H1 (cell line): ENCODE measurements around the gene RNF123. TPM values are rescaled to one million over a fixed set of nuclear protein-coding genes. Genes with fewer than 3 reads are reported as not detected.

ENCODE experiments used
- CTCF ChIA-PET: fragments of 300-600 bp; sonication (Branson Sonifier 250); formaldehyde crosslinking; loops from one replicate; lab custom pipeline; 2021; ENCODE audit not compliant: partially characterized antibody; lab: Charles Lee
- POLR2A ChIA-PET: fragments of 300-600 bp; sonication (Branson Sonifier 250); formaldehyde crosslinking; loops from one replicate; lab custom pipeline; 2021; ENCODE audit warnings: inconsistent platforms; ENCODE audit not compliant: partially characterized antibody; lab: Charles Lee
- DNase-seq, 2 experiments: peaks; one replicate each; pipeline versions ENCODE4 v3.0.0 to v3.0.0-alpha.2; 2010 to 2022; ENCODE audit warnings: low spot score in 2 of 2, low read depth in 1 of 2, mixed read lengths in 1 of 2
- FAIRE-seq: peaks from 2 replicates; lab custom pipeline; 2011; peaks lifted over from hg19 to GRCh38; lab: Jason Lieb, UNC
- H2AFZ ChIP-seq: 2 replicates; pipeline ENCODE4 v1.8.1; 2012; ENCODE audit warnings: low read length, inconsistent platforms
- H2AK5ac ChIP-seq: 2 replicates; pipeline ENCODE4 v1.6.1; 2013; ENCODE audit warnings: low read depth, low read length
- H2BK120ac ChIP-seq: replicated peaks from 2 replicates; pipeline ENCODE3; 2013; ENCODE audit warnings: low read depth, low read length, inconsistent platforms
- H2BK12ac ChIP-seq: 2 replicates; pipeline ENCODE4 v1.6.1; 2013; ENCODE audit warnings: low read depth, low read length
- H2BK15ac ChIP-seq: 2 replicates; pipeline ENCODE4 v1.6.1; 2013; ENCODE audit warnings: low read length
- H2BK20ac ChIP-seq: 2 replicates; pipeline ENCODE4 v1.6.1; 2013; ENCODE audit warnings: low read length
- H2BK5ac ChIP-seq: 2 replicates; pipeline ENCODE4 v1.6.1; 2013; ENCODE audit warnings: low read depth, low read length
- H3K14ac ChIP-seq: 2 replicates; pipeline ENCODE4 v1.6.1; 2013; ENCODE audit warnings: inconsistent platforms; ENCODE audit not compliant: insufficient read length
- H3K18ac ChIP-seq: 2 replicates; pipeline ENCODE4 v1.6.1; 2013; ENCODE audit warnings: low read length; ENCODE audit errors: extremely low read depth
- H3K23ac ChIP-seq: 2 replicates; pipeline ENCODE4 v1.6.1; 2013; ENCODE audit warnings: inconsistent platforms; ENCODE audit not compliant: insufficient read length
- H3K23me2 ChIP-seq: 2 replicates; pipeline ENCODE4 v1.6.1; 2013; ENCODE audit warnings: low read depth, low read length
- H3K27ac ChIP-seq: 2 replicates; pipeline ENCODE4 v1.6.1; 2011; ENCODE audit warnings: low read depth, low read length, inconsistent platforms
- H3K27me3 ChIP-seq, 4 experiments: replicated peaks in 1 of 4; 1 replicate in 1 of 4; 2 replicates in 3 of 4; pipeline versions ENCODE4 v1.6.1 to v1.8.1; 2011 to 2013; ENCODE audit warnings: low read length in 3 of 4, mild to moderate bottlenecking in 3 of 4, inconsistent platforms in 2 of 4, mixed read lengths in 2 of 4, moderate library complexity in 1 of 4; ENCODE audit not compliant: control insufficient read depth in 3 of 4, insufficient read depth in 3 of 4; ENCODE audit errors: extremely low read depth in 1 of 4
- H3K36me3 ChIP-seq, 4 experiments: 2 replicates each; pipeline versions ENCODE4 v1.6.1 to v1.8.1; 2011 to 2013; ENCODE audit warnings: mild to moderate bottlenecking in 4 of 4, low read length in 3 of 4, moderate library complexity in 2 of 4, control low read depth in 1 of 4, inconsistent platforms in 1 of 4; ENCODE audit not compliant: insufficient read depth in 4 of 4, control insufficient read depth in 2 of 4
- H3K4ac ChIP-seq: replicated peaks from 2 replicates; pipeline ENCODE3; 2013; ENCODE audit warnings: low read length, low read depth, mixed read lengths, inconsistent platforms; ENCODE audit not compliant: insufficient read length
- H3K4me1 ChIP-seq, 4 experiments: replicated peaks in 1 of 4; 1 replicate in 1 of 4; 2 replicates in 3 of 4; pipeline versions ENCODE4 v1.6.1 to v1.8.1; 2011 to 2013; ENCODE audit warnings: low read length in 3 of 4, inconsistent platforms in 2 of 4, mixed read lengths in 1 of 4; ENCODE audit not compliant: insufficient read depth in 4 of 4, control insufficient read depth in 3 of 4
- H3K4me2 ChIP-seq, 2 experiments: 2 replicates each; pipeline versions ENCODE4 v1.6.1 to v1.8.1; 2011 to 2013; ENCODE audit warnings: low read depth in 2 of 2, low read length in 2 of 2, control low read depth in 1 of 2, inconsistent platforms in 1 of 2, mild to moderate bottlenecking in 1 of 2; ENCODE audit not compliant: insufficient read depth in 1 of 2
- H3K4me3 ChIP-seq, 4 experiments: fragments of 200-600, 300-600 bp in 1 of 4; sonication (generic), shearing (Covaris generic), sonication (Bioruptor Twin) in 1 of 4; 2 replicates each; pipeline versions ENCODE4 v1.5.1 to v1.8.1; 2011 to 2016; ENCODE audit warnings: low read length in 4 of 4, low read depth in 3 of 4, control low read depth in 2 of 4, inconsistent platforms in 2 of 4, mild to moderate bottlenecking in 2 of 4, mixed read lengths in 1 of 4, moderate library complexity in 1 of 4; ENCODE audit not compliant: insufficient read depth in 2 of 4; ENCODE audit errors: extremely low read depth in 1 of 4
- H3K56ac ChIP-seq: replicated peaks from 2 replicates; pipeline ENCODE3; 2013; ENCODE audit warnings: low read depth, mild to moderate bottlenecking, mixed read lengths, low read length, inconsistent platforms; ENCODE audit not compliant: insufficient read length
- H3K79me1 ChIP-seq: 2 replicates; pipeline ENCODE4 v1.6.1; 2013; ENCODE audit warnings: low read depth, low read length, control low read depth
- H3K79me2 ChIP-seq, 2 experiments: 2 replicates each; pipeline versions ENCODE4 v1.6.1 to v1.8.1; 2012 to 2013; ENCODE audit warnings: low read length in 2 of 2, mild to moderate bottlenecking in 2 of 2, inconsistent platforms in 1 of 2; ENCODE audit not compliant: insufficient read depth in 2 of 2, control insufficient read depth in 1 of 2
- H3K9ac ChIP-seq, 4 experiments: replicated peaks in 1 of 4; 1 replicate in 1 of 4; 2 replicates in 3 of 4; pipeline versions ENCODE4 v1.6.1 to v1.8.1; 2011 to 2013; ENCODE audit warnings: low read depth in 3 of 4, low read length in 3 of 4, control low read depth in 2 of 4, mild to moderate bottlenecking in 2 of 4, moderate library complexity in 2 of 4, inconsistent platforms in 1 of 4; ENCODE audit errors: extremely low read depth in 1 of 4
- H3K9me3 ChIP-seq, 2 experiments: 2 replicates each; pipeline versions ENCODE4 v1.6.1 to v1.8.1; 2012 to 2013; ENCODE audit warnings: mild to moderate bottlenecking in 2 of 2, moderate library complexity in 2 of 2, control low read depth in 1 of 2, inconsistent platforms in 1 of 2, low read depth in 1 of 2, low read length in 1 of 2, mixed read lengths in 1 of 2; ENCODE audit not compliant: insufficient read depth in 2 of 2
- H4K20me1 ChIP-seq, 2 experiments: replicated peaks in 1 of 2; 2 replicates each; pipeline versions ENCODE3 to v1.8.1; 2011 to 2013; ENCODE audit warnings: inconsistent platforms in 2 of 2, low read length in 2 of 2, mild to moderate bottlenecking in 1 of 2; ENCODE audit not compliant: insufficient read depth in 2 of 2, control insufficient read depth in 1 of 2
- H4K5ac ChIP-seq: 2 replicates; pipeline ENCODE4 v1.6.1; 2013; ENCODE audit warnings: low read length, low read depth, mixed read lengths, inconsistent platforms; ENCODE audit not compliant: insufficient read length
- H4K8ac ChIP-seq: 2 replicates; pipeline ENCODE4 v1.8.0; 2013; ENCODE audit warnings: mild to moderate bottlenecking, moderate library complexity, low read length, inconsistent platforms; ENCODE audit not compliant: insufficient read depth; ENCODE audit errors: extremely low read depth
- H4K91ac ChIP-seq: replicated peaks from 2 replicates; pipeline ENCODE3; 2013; ENCODE audit warnings: low read length, mixed read lengths, inconsistent platforms; ENCODE audit not compliant: insufficient read length
- BACH1 ChIP-seq: IDR thresholded peaks from 2 replicates; pipeline ENCODE4 v1.6.1; 2012; ENCODE audit warnings: low read length, improper control_type of control experiment
- CHD2 ChIP-seq: IDR thresholded peaks from 2 replicates; pipeline ENCODE4 v1.6.1; 2012; ENCODE audit warnings: low read length, improper control_type of control experiment
- CREB1 ChIP-seq: IDR thresholded peaks from 2 replicates; pipeline ENCODE4 v1.6.1; 2012; ENCODE audit warnings: inconsistent platforms
- GABPA ChIP-seq: IDR thresholded peaks from 2 replicates; pipeline ENCODE4 v1.6.1; 2011; ENCODE audit warnings: mild to moderate bottlenecking, low read length, moderate library complexity, borderline replicate concordance; ENCODE audit not compliant: insufficient read depth
- HDAC2 ChIP-seq, 2 experiments: fragments of 300-600 bp in 1 of 2; sonication (generic) in 1 of 2; IDR thresholded peaks; 2 replicates each; pipeline ENCODE4 v1.6.1; 2011 to 2012; ENCODE audit warnings: low read depth in 2 of 2, low read length in 2 of 2, mild to moderate bottlenecking in 2 of 2, moderate library complexity in 2 of 2, borderline replicate concordance in 1 of 2, inconsistent platforms in 1 of 2
- KDM5A ChIP-seq: fragments of 200-600 bp; IDR thresholded peaks from 2 replicates; pipeline ENCODE4 v1.7.1; 2012; ENCODE audit warnings: mild to moderate bottlenecking, low read length, inconsistent platforms, mixed read lengths
- RAD21 ChIP-seq, 2 experiments: IDR thresholded peaks in 1 of 2; conservative IDR thresholded peaks in 1 of 2; 2 replicates each; pipeline ENCODE4 v1.6.1; 2011; ENCODE audit warnings: low read depth in 2 of 2, low read length in 2 of 2, improper control_type of control experiment in 1 of 2, inconsistent platforms in 1 of 2, mild to moderate bottlenecking in 1 of 2, moderate library complexity in 1 of 2
- SP1 ChIP-seq: IDR thresholded peaks from 2 replicates; pipeline ENCODE4 v1.6.1; 2011; ENCODE audit warnings: low read depth, low read length
- WGBS, 2 experiments: shearing (Covaris generic) in 1 of 2; methylation state at CpG; one replicate each; pipeline versions ENCODE4 v1.1.6 to v1.1.7; 2013 to 2015; ENCODE audit warnings: low lambda C conversion rate in 2 of 2, mixed read lengths in 2 of 2, inconsistent platforms in 1 of 2, low coverage in 1 of 2, missing lambda C conversion rate in 1 of 2; ENCODE audit not compliant: insufficient replicate concordance in 2 of 2, insufficient coverage in 1 of 2, insufficient read length in 1 of 2; ENCODE audit errors: extremely low coverage in 1 of 2, missing lambda C conversion rate in 1 of 2; 5-methylcytosine and 5-hydroxymethylcytosine counted together
- polyA plus RNA-seq, 7 experiments: library from polyadenylated mRNA; depleted of rRNA in 3 of 7; stranded (reverse) in 5 of 7; unstranded in 2 of 7; fragments of >200 nt in 5 of 7; fragments of 200-250 nt in 2 of 7; gene quantifications; 1 replicate in 5 of 7; 2 replicates in 1 of 7; 4 replicates in 1 of 7; pipeline versions ENCODE4 v1.2.1 to v1.2.3, GENCODE V29; 2011 to 2013; ENCODE audit warnings: missing spikeins in 2 of 7, mixed read lengths in 2 of 7
- total RNA-seq: library from RNA; stranded (reverse); fragmentation: NEBNext Ultra II Directional; extraction: Animal tissue kit (Norgen Biotek cat#: 25700); gene quantifications from 2 replicates; pipeline ENCODE4 v1.2.1, GENCODE V29; 2021

Gene RNF123
- total and polyA plus RNA-seq, 2 of the 8 experiments (the other 6 are each of a cell fraction or from before 2014, with no cell fraction given) = 30.5 to 57.7 TPM

- no peak overlapping the region for H3K4me2 ChIP-seq
- H3K27ac ChIP-seq = no peak overlapping the region
- no peak overlapping the region; the same call in 1 of the 2 replicates for H4K8ac ChIP-seq
- peaks cover 0 to 10% of the 10 kb centered on the region in 2 experiments for H4K20me1 ChIP-seq
- no peak overlapping the region for H2BK12ac ChIP-seq
- H4K5ac ChIP-seq = no peak overlapping the region
- peaks cover 8% of the 10 kb centered on the region; the same call in 1 of the 2 replicates for H3K23me2 ChIP-seq
- H3K56ac ChIP-seq = no peak overlapping the region
- peaks cover 0 to 4% (median 2%) of the 10 kb centered on the region in 4 experiments; a peak in 4 of 7 replicates for H3K4me1 ChIP-seq
- no peak overlapping the region for H3K4ac ChIP-seq
- FAIRE-seq (no peak), DNase-seq (no peak)
- no peak overlapping the region for H2BK120ac ChIP-seq
- H3K4me3 ChIP-seq = no peak overlapping the region
- CTCF ChIA-PET = interaction anchor here (1.0 to 2.0 kb wide), 3 partner anchors 12 to 177 kb away, joined by 3 to 8 read pairs (median 3); no protein-coding TSS in a partner anchor
- H3K79me2 ChIP-seq = no peaks in the 10 kb centered on the region
- TF ChIP-seq GABPA (no peak), BACH1 (no peak), CREB1 (no peak), SP1 (no peak), RAD21 (IDR thresholded peaks at IDR 0.05 in 1 of 2, conservative IDR thresholded peaks at IDR 0.05 in 1 of 2; ENCODE audit: low read depth in 2 of 2, low read length in 2 of 2) (no peak), HDAC2 (IDR thresholded peaks at IDR 0.05; ENCODE audit: borderline replicate concordance in 1 of 2, low read depth in 2 of 2, low read length in 2 of 2) (no peak), CHD2 (no peak), KDM5A (no peak)
- H3K27me3 ChIP-seq = peaks cover 0 to 3% (median 3%) of the 10 kb centered on the region in 4 experiments; a peak in 2 of 7 replicates
- H2AK5ac ChIP-seq = no peak overlapping the region
- POLR2A ChIA-PET = interaction anchor here (1.1 to 1.5 kb wide), 4 partner anchors 18 to 36 kb away, joined by 3 to 6 read pairs (median 4); partner anchors contain the start of gene AMIGO3
- H4K91ac ChIP-seq = no peak overlapping the region
- no peak overlapping the region for H2AFZ ChIP-seq
- H3K9ac ChIP-seq = no peak overlapping the region
- H3K36me3 ChIP-seq = peaks cover 32 to 53% (median 52%) of the 10 kb centered on the region in 4 experiments
- H3K23ac ChIP-seq = no peak overlapping the region
- 92% methylated on average over 6 of the region's 6 CpGs; no CpG with 5 or more reads in 1 of the 2 experiments for WGBS, 2 experiments
- H2BK5ac ChIP-seq = no peak overlapping the region
- no peak overlapping the region for H3K14ac ChIP-seq
- no peaks in the 10 kb centered on the region for H3K9me3 ChIP-seq
- no peak overlapping the region for H2BK15ac ChIP-seq
- H3K79me1 ChIP-seq = no peaks in the 10 kb centered on the region
- H3K18ac ChIP-seq = no peak overlapping the region
- no peak overlapping the region for H2BK20ac ChIP-seq
These were observed 6.2 kb upstream of the RNF123 start for GRCh38 chr3:49683162-49683561.
